HG03039 (cell line): ENCODE data around the gene MACROD2.
"Not testable (repeated sequence)": the region's sequence is repeated elsewhere in the genome, so short reads cannot be mapped to it uniquely, and the experiment has no call there.

Experiments
- ATAC-seq: cut with Tn5 transposase; IDR thresholded peaks from one replicate; pipeline ENCODE4 v1.9.1; 2021; ENCODE audit warnings: mild to moderate bottlenecking, moderate library complexity; ENCODE audit not compliant: unreplicated experiment

MACROD2 gene

DNA sequence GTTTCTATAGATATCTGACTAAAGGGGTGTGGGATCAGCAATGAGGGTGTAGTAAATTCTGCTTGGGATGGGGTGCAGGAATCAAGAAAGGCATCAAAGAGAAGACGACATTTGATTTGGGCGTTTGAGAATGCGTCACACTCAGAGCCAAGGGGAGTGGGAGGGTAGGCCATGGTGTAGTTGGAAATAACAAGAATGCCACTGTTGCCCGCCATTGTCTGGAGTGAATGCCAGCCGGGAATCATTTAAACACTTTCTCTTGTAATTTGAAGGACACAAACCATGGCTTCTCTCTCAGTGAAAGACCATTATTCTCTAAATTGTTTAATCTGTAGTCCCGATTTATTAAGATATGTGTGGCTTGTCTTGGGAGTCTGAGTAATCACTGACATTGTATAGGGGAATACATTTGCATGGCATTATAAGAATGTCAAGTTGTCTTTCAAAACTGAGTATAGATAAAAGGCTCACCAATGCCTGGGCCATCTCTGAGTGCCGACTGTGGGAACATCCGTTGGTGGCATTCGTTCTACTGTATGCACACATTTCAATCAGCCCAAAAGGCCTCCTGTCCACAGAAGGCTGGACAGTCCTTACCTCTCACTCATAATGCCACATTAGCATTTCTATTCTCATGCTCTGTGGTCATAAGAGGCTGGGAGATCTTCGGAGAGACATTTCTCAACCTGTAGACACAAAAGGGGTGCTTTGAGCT lies 1800.1 kb downstream of the MACROD2 start:
- ATAC-seq = no peak

DNA sequence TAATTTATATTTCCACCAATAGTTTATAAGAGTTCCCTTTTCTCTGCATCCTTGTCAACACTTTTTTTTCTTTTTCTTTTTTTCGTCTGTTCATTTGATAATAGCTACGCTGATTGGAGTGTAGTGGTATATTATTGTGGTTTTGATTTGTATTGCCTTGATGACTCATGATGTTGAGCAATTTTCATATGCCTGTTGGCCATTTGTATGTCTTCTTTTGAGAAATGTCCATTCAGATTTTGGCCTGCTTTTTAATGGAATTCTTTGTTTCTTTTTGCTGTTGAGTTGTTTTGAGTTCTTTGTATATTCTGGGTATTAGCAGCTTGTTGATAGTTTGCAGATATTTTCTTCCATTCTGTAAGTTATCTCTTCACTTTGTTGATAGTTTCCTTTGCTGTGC lies 1804.6 kb downstream of the MACROD2 start:
- no peak for ATAC-seq

DNA sequence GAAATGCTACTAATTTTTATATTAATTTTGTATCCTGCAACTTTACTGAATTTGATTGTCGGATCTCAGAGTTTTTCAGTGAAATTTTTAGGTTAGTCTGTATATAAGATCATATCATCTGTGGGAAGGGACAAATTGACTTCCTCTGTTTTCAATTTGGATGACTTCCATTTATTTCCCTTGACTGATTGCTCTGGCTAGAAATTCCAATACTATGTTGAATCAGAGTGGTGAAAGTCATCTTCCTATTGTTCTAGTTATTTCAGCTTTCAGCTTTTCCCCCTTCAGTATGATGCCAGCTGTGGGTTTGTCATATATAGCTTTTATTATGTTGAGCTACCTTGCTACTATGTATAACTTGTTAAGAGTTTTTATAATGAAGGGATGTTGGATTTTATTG lies 1806.7 kb downstream of the MACROD2 start:
- ATAC-seq = no peak

- ATAC-seq = no peak
These were observed 1809.8 kb downstream of the MACROD2 start for GRCh38 chr20:15805154-15805553.

DNA sequence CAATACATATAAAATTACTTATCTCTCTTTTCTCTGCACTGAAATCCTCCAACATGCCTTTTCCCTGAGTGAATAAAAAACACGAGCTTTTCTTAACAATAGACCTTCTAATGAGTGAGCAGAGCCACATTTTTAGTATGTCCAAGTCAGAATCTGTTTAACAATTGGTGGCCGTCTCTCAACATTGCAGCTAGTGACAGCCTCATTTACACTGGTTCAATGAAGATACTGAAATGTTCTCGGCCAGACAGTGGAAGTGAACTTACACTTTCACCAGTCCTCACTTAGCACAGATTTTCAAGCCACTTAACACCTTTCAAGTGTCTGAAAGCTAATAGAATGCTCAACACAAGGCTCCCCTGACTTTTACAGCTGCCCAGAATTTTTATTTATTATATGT lies 1810.8 kb downstream of the MACROD2 start:
- no peak for ATAC-seq

GRCh38 chr20:15807271-15807670 lies 1812.0 kb downstream of the MACROD2 start:
- no peak for ATAC-seq

- ATAC-seq = not testable (repeated sequence)
These were observed 1812.5 kb downstream of the MACROD2 start for GRCh38 chr20:15807771-15808170.

- no peak for ATAC-seq
These were observed 1816.6 kb downstream of the MACROD2 start for GRCh38 chr20:15811951-15812350.

DNA sequence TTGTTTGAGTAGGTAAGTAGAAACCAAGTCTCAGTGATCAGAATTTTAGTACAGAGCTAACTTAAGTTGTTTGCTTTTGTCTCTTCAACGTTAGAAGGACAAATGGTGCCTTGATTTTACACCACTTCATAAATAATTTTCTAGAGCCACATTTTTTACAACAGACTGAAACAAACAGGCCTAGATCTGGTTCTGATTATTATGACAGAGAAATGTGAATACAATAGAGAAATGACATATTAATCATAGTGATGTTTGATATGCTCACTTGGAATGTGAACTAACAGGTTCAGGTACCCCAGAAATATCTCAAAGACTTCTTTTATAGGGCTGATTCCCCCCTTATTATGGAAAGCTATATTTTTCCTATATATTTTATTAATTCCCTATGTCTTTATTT lies 1817.4 kb downstream of the MACROD2 start:
- no peak for ATAC-seq

DNA sequence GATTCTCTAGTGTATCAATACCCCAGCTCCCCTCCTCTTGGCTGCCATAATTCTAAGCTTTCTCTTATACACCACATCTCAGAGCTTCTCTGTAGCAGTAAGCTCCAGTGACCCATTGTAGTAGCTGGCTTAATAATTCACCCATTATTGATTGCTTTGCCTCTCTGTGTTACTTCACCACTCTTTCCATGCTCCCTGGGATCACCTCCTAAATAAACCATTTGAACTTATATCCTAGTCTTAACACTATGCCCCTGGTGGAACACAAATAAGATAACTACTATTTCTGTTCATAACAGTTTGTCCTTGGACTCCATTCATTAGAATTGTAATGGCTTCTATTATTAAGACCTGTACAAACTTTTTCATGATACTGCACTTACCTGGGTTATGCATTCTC lies 1819.0 kb downstream of the MACROD2 start:
- ATAC-seq = no peak

GRCh38 chr20:15814911-15815310 lies 1819.6 kb downstream of the MACROD2 start:
- ATAC-seq = no peak

GRCh38 chr20:15817351-15817750 lies 1822.0 kb downstream of the MACROD2 start:
- ATAC-seq = no peak

GRCh38 chr20:15818651-15819071 lies 1823.3 kb downstream of the MACROD2 start:
- ATAC-seq = no peak

DNA sequence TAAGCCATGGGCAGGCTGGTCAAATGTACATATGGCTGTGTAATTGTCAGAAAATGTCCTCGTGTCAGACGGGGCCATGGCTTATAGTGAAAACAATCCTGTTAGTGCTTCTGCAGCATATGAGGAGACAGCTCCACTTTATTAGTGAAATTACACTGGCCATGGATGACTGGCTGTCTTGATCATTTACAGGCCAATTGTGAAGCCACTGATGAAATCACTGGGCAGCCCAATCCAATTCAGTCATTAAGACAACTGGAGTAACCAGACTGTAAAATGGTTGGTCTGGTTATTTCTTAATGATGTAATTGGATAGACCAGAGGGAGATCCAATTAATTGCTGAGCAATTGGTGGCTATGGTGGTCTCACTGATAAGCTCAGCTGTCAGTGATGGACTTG lies 1828.4 kb downstream of the MACROD2 start:
- no peak for ATAC-seq

DNA sequence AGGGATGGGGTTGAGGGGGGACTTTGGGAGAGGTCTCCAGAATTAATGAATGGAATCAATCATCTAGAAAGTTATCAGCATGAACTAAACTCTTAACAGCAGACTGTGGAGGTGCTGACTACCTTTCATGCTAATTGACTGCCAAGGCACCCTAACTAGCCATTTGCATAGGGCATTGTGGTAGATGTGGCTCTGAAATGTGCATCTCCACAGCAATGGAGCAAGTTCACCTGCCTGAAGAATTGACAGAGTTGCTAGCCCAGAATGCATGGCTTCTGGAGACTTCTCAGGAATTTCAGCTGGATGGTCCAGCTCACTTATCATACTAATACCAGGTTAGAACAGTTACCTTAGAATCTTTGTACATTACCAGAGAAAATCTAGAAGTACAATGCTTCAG lies 1832.3 kb downstream of the MACROD2 start:
- ATAC-seq = no peak

DNA sequence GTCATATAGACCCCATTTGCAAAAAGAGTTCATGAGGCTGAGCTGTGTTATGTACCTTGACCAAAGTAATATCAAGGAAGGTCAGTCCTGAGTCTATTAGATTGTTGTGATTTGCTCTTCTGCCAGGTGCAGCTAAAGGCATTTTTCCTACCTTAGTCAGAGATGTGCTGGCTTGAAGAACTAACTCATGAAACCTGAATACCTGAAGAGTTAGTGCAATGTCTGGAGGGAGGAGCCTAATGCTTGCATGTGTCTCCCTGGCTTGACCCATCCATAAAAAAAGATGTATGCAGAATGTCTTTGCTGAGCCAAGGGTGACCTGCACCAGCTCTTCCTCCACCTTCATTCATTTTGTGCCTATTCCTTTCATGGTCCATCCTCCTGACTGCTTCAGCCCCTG lies 1835.9 kb downstream of the MACROD2 start:
- no peak for ATAC-seq

- no peak for ATAC-seq
These were observed 1837.2 kb downstream of the MACROD2 start for GRCh38 chr20:15832512-15832911.

- ATAC-seq = no peak
These were observed 1839.5 kb downstream of the MACROD2 start for GRCh38 chr20:15834857-15835256.

DNA sequence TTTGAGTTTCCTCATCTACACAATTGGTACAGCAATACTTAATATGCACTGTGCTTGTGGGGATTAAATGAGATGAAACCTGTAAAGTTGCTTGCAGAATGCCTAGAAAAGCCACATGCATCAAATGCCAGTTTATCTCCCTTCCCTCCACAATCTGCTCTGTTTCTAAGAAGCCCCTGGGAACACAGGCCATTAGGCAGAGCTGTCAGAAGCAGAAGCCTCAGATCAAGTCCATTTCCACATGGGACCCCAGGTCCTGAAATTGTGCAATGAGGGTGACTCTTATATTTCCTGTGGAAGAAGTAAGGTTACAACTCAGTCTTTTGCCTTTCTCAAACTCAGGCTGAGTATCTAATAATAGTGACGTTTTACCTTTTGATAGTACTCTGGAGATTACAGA lies 1840.5 kb downstream of the MACROD2 start:
- no peak for ATAC-seq

- ATAC-seq = no peak
These were observed 1841.3 kb downstream of the MACROD2 start for GRCh38 chr20:15836634-15837033.

- ATAC-seq = no peak
These were observed 1842.2 kb downstream of the MACROD2 start for GRCh38 chr20:15837563-15837962.

- ATAC-seq = no peak
These were observed 1843.2 kb downstream of the MACROD2 start for GRCh38 chr20:15838466-15838865.

GRCh38 chr20:15840636-15841301 lies 1845.5 kb downstream of the MACROD2 start:
- ATAC-seq = no peak
